ENCODE data around the gene PLET1. TPM values are rescaled to one million over a fixed set of nuclear protein-coding genes. Genes with fewer than 3 reads are reported as not detected.

Gene PLET1
- total RNA-seq, 1 experiment from 2014 or later, result not detected

DNA sequence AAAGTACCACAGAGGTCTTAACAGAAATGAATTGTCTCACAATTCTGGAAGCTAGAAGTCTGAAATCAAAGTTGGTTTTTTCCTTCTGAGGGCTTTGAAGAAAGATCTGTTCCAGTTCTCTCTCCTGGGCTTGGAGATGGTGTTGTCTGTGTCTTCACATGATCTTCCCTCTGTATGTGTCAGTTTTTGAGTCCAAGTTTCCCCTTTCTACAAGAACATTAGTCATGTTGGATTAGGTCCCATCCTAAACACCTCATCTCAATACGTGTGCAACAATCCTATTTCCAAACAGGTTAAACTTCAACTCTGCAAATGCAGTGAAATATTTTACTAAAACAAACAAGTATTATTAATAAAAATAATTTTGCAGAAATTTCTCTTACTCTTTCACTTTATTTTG lies 37.5 kb downstream of the PLET1 start:
- intact Hi-C loops (cut with micrococcal nuclease), result no loop called here

More for the DNA sequence above, 37.5 kb downstream of the PLET1 start:
- Histone ChIP-seq H3K79me2 (ENCODE audit: insufficient read depth, low read length) (peaks cover 16% of the 10 kb centered on the region), H3K4me3 (replicated peaks in 1 of 2; ENCODE audit: low read depth in 1 of 2, low read length in 2 of 2) (no peak overlapping the region), H4K20me1 (ENCODE audit: insufficient read depth) (no peaks in the 10 kb centered on the region), H3K36me3 (ENCODE audit: control insufficient read depth in 1 of 2, insufficient read depth in 2 of 2, low read length in 2 of 2) (no peaks in the 10 kb centered on the region), H2AFZ (ENCODE audit: low read depth, low read length, poor library complexity, severe bottlenecking) (no peak overlapping the region), H3K27me3 (ENCODE audit: insufficient read depth, low read length) (no peaks in the 10 kb centered on the region), H3K9me2 (ENCODE audit: insufficient read depth) (no peaks in the 10 kb centered on the region), H3K4me2 (ENCODE audit: low read length) (no peak overlapping the region), H3K9ac (ENCODE audit: low read length) (no peak overlapping the region), H3K4me1 (ENCODE audit: control insufficient read depth in 1 of 2, insufficient read depth in 2 of 2, low read length in 2 of 2) (peaks cover 4 to 9% of the 10 kb centered on the region in 2 experiments), H3K27ac (ENCODE audit: low read depth, low read length) (no peak overlapping the region), H3K9me3 (ENCODE audit: control insufficient read depth in 1 of 2, insufficient read depth in 1 of 2, low read depth in 1 of 2, low read length in 2 of 2) (no peaks in the 10 kb centered on the region)
- no peak for DNase-seq (ENCODE audit: low read depth, low spot score)
- no peak for ATAC-seq
- RAD21 ChIA-PET (ENCODE audit: low non-redundant PET in 1 of 2, low total read pairs in 2 of 2, uncharacterized antibody in 2 of 2, unreplicated experiment in 2 of 2), result no interaction called here
- TF ChIP-seq, protein P1, sequence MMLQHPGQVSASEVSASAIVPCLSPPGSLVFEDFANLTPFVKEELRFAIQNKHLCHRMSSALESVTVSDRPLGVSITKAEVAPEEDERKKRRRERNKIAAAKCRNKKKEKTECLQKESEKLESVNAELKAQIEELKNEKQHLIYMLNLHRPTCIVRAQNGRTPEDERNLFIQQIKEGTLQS (IDR thresholded peaks at IDR 0.05), result no peak
- TF ChIP-seq, protein P2, sequence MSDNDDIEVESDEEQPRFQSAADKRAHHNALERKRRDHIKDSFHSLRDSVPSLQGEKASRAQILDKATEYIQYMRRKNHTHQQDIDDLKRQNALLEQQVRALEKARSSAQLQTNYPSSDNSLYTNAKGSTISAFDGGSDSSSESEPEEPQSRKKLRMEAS (IDR thresholded peaks at IDR 0.05), result no peak
- TF ChIP-seq ELF1 (IDR thresholded peaks at IDR 0.05; ENCODE audit: borderline replicate concordance, low read depth) (no peak), YY1 (IDR thresholded peaks at IDR 0.05; ENCODE audit: extremely low read depth, insufficient replicate concordance, low read depth, low read length) (no peak), ZBTB33 (IDR thresholded peaks at IDR 0.05; ENCODE audit: extremely low read depth, insufficient replicate concordance, low read length) (no peak), JUND (IDR thresholded peaks at IDR 0.05) (no peak), FOSL1 (IDR thresholded peaks at IDR 0.05; ENCODE audit: low read depth) (no peak), CEBPB (IDR thresholded peaks at IDR 0.05; ENCODE audit: low read depth) (no peak), SP1 (IDR thresholded peaks at IDR 0.05; ENCODE audit: low read depth) (no peak), CTCF (IDR thresholded peaks at IDR 0.05 in 2 of 3, conservative IDR thresholded peaks at IDR 0.05 in 1 of 3; ENCODE audit: borderline replicate concordance in 1 of 3, insufficient read depth in 1 of 3, low read depth in 2 of 3, low read length in 2 of 3) (no peak), REST (IDR thresholded peaks at IDR 0.05; ENCODE audit: low read depth) (no peak), CBX3 (IDR thresholded peaks at IDR 0.05; ENCODE audit: low read depth) (no peak), POLR2A (IDR thresholded peaks at IDR 0.05; ENCODE audit: borderline replicate concordance, extremely low read depth, insufficient read depth, insufficient read length) (no peak), ZNF274 (IDR thresholded peaks at IDR 0.05; ENCODE audit: low read depth, low read length) (no peak)
- CTCF ChIA-PET, result interaction anchor here (1.6 kb wide), 1 partner anchor 57 kb away, joined by 7 read pairs; no protein-coding TSS in a partner anchor
- POLR2A ChIA-PET, result no interaction called here
- no TSS peak for BruUV-seq (replicated peaks)

Measured in HCT116 (cell line).